HK-2 (cell line): ENCODE measurements around the gene NUP153.
A peak's percentile ranks its signal among the peaks of the same experiment; 100 is the strongest.
"Not testable (repeated sequence)": the region's sequence is repeated elsewhere in the genome, so short reads cannot be mapped to it uniquely, and the experiment has no call there.

Experiments
- DNase-seq: peaks from one replicate; pipeline ENCODE4 v3.0.0-alpha.2; 2018; ENCODE audit not compliant: unreplicated experiment

Gene NUP153

GRCh38 chr6:17602888-17603287 lies 103.8 kb downstream of the NUP153 start:
- DNase-seq = no peak

- DNase-seq = no peak
Observed at GRCh38 chr6:17601386-17601703, 105.4 kb downstream of the NUP153 start.

GRCh38 chr6:17600527-17601385 lies 106.0 kb downstream of the NUP153 start:
- peak; percentile 47 for DNase-seq

GRCh38 chr6:17599877-17600526 lies 106.7 kb downstream of the NUP153 start, which contains the start of gene FAM8A1:
Gene FAM8A1 (plus strand): TSS chr6:17600302. CDS start chr6:17600410, 108 bp downstream.
- DNase-seq = peak; percentile 94

- no peak for DNase-seq
Observed at GRCh38 chr6:17596085-17596484, 110.6 kb downstream of the NUP153 start.

- no peak for DNase-seq
Observed at GRCh38 chr6:17593246-17593645, 113.5 kb downstream of the NUP153 start.

GRCh38 chr6:17591287-17591686 lies 115.4 kb downstream of the NUP153 start:
- no peak for DNase-seq

- peak; percentile 58 for DNase-seq
Observed at GRCh38 chr6:17589406-17590096, 117.2 kb downstream of the NUP153 start.

- no peak for DNase-seq
Observed at GRCh38 chr6:17588011-17588410, 118.7 kb downstream of the NUP153 start.

GRCh38 chr6:17586623-17587022 lies 120.1 kb downstream of the NUP153 start:
- DNase-seq = not testable (repeated sequence)

- no peak for DNase-seq
Observed at GRCh38 chr6:17585766-17586490, 120.8 kb downstream of the NUP153 start.

- no peak for DNase-seq
Observed at GRCh38 chr6:17584241-17584803, 122.4 kb downstream of the NUP153 start.

GRCh38 chr6:17583811-17584210 lies 122.9 kb downstream of the NUP153 start:
- no peak for DNase-seq

GRCh38 chr6:17581282-17581681 lies 125.4 kb downstream of the NUP153 start:
- not testable (repeated sequence) for DNase-seq

- no peak for DNase-seq
Observed at GRCh38 chr6:17580518-17581048, 126.1 kb downstream of the NUP153 start.

- DNase-seq = no peak
Observed at GRCh38 chr6:17577059-17577458, 129.7 kb downstream of the NUP153 start.

GRCh38 chr6:17574866-17575560 lies 131.7 kb downstream of the NUP153 start:
- no peak for DNase-seq

- no peak for DNase-seq
Observed at GRCh38 chr6:17565399-17565798, 141.3 kb downstream of the NUP153 start.
